GM21723 (cell line): ENCODE data around the gene FMN1.

Experiments used
- ATAC-seq: cut with Tn5 transposase; IDR thresholded peaks from one replicate; pipeline ENCODE4 v1.9.1; 2021; ENCODE audit warnings: mild to moderate bottlenecking, moderate library complexity; ENCODE audit not compliant: unreplicated experiment

Gene FMN1

GRCh38 chr15:33158366-33158765 lies 36.1 kb downstream of the FMN1 start:
- ATAC-seq = no peak

GRCh38 chr15:33157371-33158037 lies 37.0 kb downstream of the FMN1 start:
- no peak for ATAC-seq

- ATAC-seq = no peak
Observed at GRCh38 chr15:33155691-33156420, 38.7 kb downstream of the FMN1 start.

- no peak for ATAC-seq
Observed at GRCh38 chr15:33154351-33155166, 40.0 kb downstream of the FMN1 start.

- ATAC-seq = no peak
Observed at GRCh38 chr15:33153548-33153947, 41.0 kb downstream of the FMN1 start.

GRCh38 chr15:33152502-33153109 lies 41.9 kb downstream of the FMN1 start:
- ATAC-seq = no peak

GRCh38 chr15:33150971-33151370 lies 43.5 kb downstream of the FMN1 start:
- no peak for ATAC-seq

GRCh38 chr15:33150431-33150941 lies 44.0 kb downstream of the FMN1 start:
- no peak for ATAC-seq

- no peak for ATAC-seq
Observed at GRCh38 chr15:33149919-33150318, 44.6 kb downstream of the FMN1 start.

- ATAC-seq = no peak
Observed at GRCh38 chr15:33148129-33148751, 46.3 kb downstream of the FMN1 start.

- ATAC-seq = no peak
Observed at GRCh38 chr15:33146051-33146450, 48.5 kb downstream of the FMN1 start.

GRCh38 chr15:33145447-33145846 lies 49.1 kb downstream of the FMN1 start:
- ATAC-seq = no peak

GRCh38 chr15:33142708-33143107 lies 51.8 kb downstream of the FMN1 start:
- no peak for ATAC-seq

GRCh38 chr15:33138000-33138399 lies 56.5 kb downstream of the FMN1 start:
- ATAC-seq = no peak

- ATAC-seq = no peak
Observed at GRCh38 chr15:33137101-33137500, 57.4 kb downstream of the FMN1 start.

GRCh38 chr15:33136353-33136752 lies 58.2 kb downstream of the FMN1 start:
- no peak for ATAC-seq

- no peak for ATAC-seq
Observed at GRCh38 chr15:33135355-33135781, 59.1 kb downstream of the FMN1 start.

GRCh38 chr15:33132722-33133345 lies 61.7 kb downstream of the FMN1 start:
- ATAC-seq = no peak

GRCh38 chr15:33132233-33132580 lies 62.3 kb downstream of the FMN1 start:
- no peak for ATAC-seq

GRCh38 chr15:33131552-33132232 lies 62.8 kb downstream of the FMN1 start:
- no peak for ATAC-seq
